HepG2 (cell line): ENCODE data around the gene RUNDC1. TPM values are rescaled to one million over a fixed set of nuclear protein-coding genes. Genes with fewer than 3 reads are reported as not detected.

Experiments
- AKAP8 ChIP-seq: sonication (generic); formaldehyde crosslinking; IDR thresholded peaks from 2 replicates; pipeline ENCODE4 v1.5.1; 2020; ENCODE audit warnings: mild to moderate bottlenecking, missing genetic modification reagents
- DPF2 ChIP-seq: sonication (generic); formaldehyde crosslinking; IDR thresholded peaks from 2 replicates; pipeline ENCODE4 v1.4.0; 2020; ENCODE audit warnings: mild to moderate bottlenecking, low read depth, missing genetic modification reagents, borderline replicate concordance
- HCFC1 ChIP-seq: fragments of 150-350 bp; IDR thresholded peaks from 2 replicates; pipeline ENCODE4 v1.6.1; 2014; ENCODE audit warnings: low read depth, low read length
- LCORL ChIP-seq, 2 experiments: fragments of 450-650 bp in 1 of 2; sonication (generic) in 1 of 2; formaldehyde crosslinking in 1 of 2; IDR thresholded peaks; 2 replicates each; pipeline versions ENCODE4 v1.5.0 to v1.6.1; 2017 to 2020; ENCODE audit warnings: antibody characterized with exemption in 1 of 2, missing genetic modification reagents in 1 of 2
- SIX4 ChIP-seq: sonication (generic); formaldehyde crosslinking; IDR thresholded peaks from 2 replicates; pipeline ENCODE4 v1.4.0; 2020; ENCODE audit warnings: missing genetic modification reagents
- SSRP1 ChIP-seq: IDR thresholded peaks from 2 replicates; pipeline ENCODE4 v1.6.1; 2016; ENCODE audit warnings: control low read depth
- ZFP36L1 ChIP-seq: sonication (generic); formaldehyde crosslinking; IDR thresholded peaks from 2 replicates; pipeline ENCODE4 v1.8.0; 2022; ENCODE audit warnings: mild to moderate bottlenecking, missing genetic modification reagents, moderate library complexity
- ZNF335 ChIP-seq: sonication (generic); formaldehyde crosslinking; IDR thresholded peaks from 2 replicates; pipeline ENCODE4 v1.4.0; 2020; ENCODE audit warnings: missing genetic modification reagents
- ZNF572 ChIP-seq: sonication (generic); formaldehyde crosslinking; IDR thresholded peaks from 2 replicates; pipeline ENCODE4 v1.5.1; 2020; ENCODE audit warnings: mild to moderate bottlenecking, missing genetic modification reagents
- ZNF629 ChIP-seq: sonication (generic); formaldehyde crosslinking; conservative IDR thresholded peaks from 2 replicates; pipeline ENCODE4 v1.5.0; 2020; ENCODE audit warnings: missing genetic modification reagents
- ZNF670 ChIP-seq: sonication (generic); formaldehyde crosslinking; IDR thresholded peaks from 2 replicates; pipeline ENCODE4 v1.8.0; 2022; ENCODE audit warnings: mild to moderate bottlenecking, missing genetic modification reagents, borderline replicate concordance
- polyA plus RNA-seq, 8 experiments: library from polyadenylated mRNA; depleted of rRNA in 3 of 8; stranded (reverse) in 7 of 8; unstranded in 1 of 8; fragments of >200 nt; fragmentation: Illumina TruSeq in 4 of 8; extraction: Trizol in 4 of 8; gene quantifications; 2 replicates each; pipeline versions ENCODE4 v1.2.1 to v1.2.3, GENCODE V29; 2011 to 2016; ENCODE audit warnings: low read depth in 4 of 8, missing spikeins in 1 of 8, mixed read lengths in 1 of 8; ENCODE audit not compliant: insufficient read depth in 1 of 8
- total RNA-seq, 5 experiments: library from RNA; depleted of rRNA; stranded (reverse); fragments of >200 nt; fragmentation: Illumina TruSeq; extraction: Trizol; gene quantifications; 2 replicates each; pipeline ENCODE4 v1.2.3, GENCODE V29; 2016; ENCODE audit warnings: low read depth in 1 of 5
- TF ChIP-seq, protein P1 (sequence below): sonication (generic); formaldehyde crosslinking; IDR thresholded peaks from 2 replicates; pipeline ENCODE4 v1.4.0; 2020; ENCODE audit warnings: missing genetic modification reagents
- TF ChIP-seq, protein P2 (sequence below): sonication (generic); formaldehyde crosslinking; IDR thresholded peaks from 2 replicates; pipeline ENCODE4 v1.4.0; 2020; ENCODE audit warnings: missing genetic modification reagents, borderline replicate concordance
- TF ChIP-seq, protein P3 (sequence below): sonication (generic); formaldehyde crosslinking; IDR thresholded peaks from 2 replicates; pipeline ENCODE4 v1.4.0; 2020; ENCODE audit warnings: missing genetic modification reagents
- TF ChIP-seq, protein P4 (sequence below): sonication (generic); formaldehyde crosslinking; IDR thresholded peaks from 2 replicates; pipeline ENCODE4 v1.4.0; 2020; ENCODE audit warnings: missing genetic modification reagents, mild to moderate bottlenecking, borderline replicate concordance
- TF ChIP-seq, protein P5 (sequence below): sonication (generic); formaldehyde crosslinking; IDR thresholded peaks from 2 replicates; pipeline ENCODE4 v1.5.0; 2020; ENCODE audit warnings: missing genetic modification reagents, mild to moderate bottlenecking, borderline replicate concordance

Gene RUNDC1
- total and polyA plus RNA-seq, 2 of the 13 experiments (the other 11 are each of a cell fraction or from before 2014, with no cell fraction given), result 10.3 to 11.4 TPM

DNA sequence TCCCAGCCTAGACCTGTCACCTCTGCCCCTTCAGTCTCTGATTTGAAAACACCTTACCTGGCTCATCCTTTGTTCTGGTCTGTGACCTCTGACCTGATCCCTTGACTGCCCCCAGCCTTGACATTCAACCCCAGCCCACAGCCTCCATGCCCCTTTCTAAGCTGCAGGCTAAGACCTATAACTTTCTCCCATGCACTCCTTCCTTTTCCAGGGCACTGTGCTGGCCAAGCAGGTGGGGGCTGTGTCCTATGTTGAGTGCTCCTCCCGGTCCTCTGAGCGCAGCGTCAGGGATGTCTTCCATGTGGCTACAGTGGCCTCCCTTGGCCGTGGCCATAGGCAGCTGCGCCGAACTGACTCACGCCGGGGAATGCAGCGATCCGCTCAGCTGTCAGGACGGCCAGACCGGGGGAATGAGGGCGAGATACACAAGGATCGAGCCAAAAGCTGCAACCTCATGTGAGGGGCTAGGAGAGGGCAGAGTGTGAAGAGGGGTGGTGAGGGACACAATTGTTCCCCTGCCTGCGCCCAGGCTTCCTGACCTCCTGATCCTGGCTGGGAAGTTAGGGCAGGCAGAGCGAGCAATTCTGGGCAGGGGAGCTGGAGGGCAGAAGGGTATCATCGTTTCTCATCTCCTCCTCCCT is 48.0 kb downstream of the RUNDC1 start (continued):
- TF ChIP-seq, protein P1, sequence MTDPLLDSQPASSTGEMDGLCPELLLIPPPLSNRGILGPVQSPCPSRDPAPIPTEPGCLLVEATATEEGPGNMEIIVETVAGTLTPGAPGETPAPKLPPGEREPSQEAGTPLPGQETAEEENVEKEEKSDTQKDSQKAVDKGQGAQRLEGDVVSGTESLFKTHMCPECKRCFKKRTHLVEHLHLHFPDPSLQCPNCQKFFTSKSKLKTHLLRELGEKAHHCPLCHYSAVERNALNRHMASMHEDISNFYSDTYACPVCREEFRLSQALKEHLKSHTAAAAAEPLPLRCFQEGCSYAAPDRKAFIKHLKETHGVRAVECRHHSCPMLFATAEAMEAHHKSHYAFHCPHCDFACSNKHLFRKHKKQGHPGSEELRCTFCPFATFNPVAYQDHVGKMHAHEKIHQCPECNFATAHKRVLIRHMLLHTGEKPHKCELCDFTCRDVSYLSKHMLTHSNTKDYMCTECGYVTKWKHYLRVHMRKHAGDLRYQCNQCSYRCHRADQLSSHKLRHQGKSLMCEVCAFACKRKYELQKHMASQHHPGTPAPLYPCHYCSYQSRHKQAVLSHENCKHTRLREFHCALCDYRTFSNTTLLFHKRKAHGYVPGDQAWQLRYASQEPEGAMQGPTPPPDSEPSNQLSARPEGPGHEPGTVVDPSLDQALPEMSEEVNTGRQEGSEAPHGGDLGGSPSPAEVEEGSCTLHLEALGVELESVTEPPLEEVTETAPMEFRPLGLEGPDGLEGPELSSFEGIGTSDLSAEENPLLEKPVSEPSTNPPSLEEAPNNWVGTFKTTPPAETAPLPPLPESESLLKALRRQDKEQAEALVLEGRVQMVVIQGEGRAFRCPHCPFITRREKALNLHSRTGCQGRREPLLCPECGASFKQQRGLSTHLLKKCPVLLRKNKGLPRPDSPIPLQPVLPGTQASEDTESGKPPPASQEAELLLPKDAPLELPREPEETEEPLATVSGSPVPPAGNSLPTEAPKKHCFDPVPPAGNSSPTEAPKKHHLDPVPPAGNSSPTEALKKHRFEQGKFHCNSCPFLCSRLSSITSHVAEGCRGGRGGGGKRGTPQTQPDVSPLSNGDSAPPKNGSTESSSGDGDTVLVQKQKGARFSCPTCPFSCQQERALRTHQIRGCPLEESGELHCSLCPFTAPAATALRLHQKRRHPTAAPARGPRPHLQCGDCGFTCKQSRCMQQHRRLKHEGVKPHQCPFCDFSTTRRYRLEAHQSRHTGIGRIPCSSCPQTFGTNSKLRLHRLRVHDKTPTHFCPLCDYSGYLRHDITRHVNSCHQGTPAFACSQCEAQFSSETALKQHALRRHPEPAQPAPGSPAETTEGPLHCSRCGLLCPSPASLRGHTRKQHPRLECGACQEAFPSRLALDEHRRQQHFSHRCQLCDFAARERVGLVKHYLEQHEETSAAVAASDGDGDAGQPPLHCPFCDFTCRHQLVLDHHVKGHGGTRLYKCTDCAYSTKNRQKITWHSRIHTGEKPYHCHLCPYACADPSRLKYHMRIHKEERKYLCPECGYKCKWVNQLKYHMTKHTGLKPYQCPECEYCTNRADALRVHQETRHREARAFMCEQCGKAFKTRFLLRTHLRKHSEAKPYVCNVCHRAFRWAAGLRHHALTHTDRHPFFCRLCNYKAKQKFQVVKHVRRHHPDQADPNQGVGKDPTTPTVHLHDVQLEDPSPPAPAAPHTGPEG (CRISPR knock-in tag), result no peak
- TF ChIP-seq SIX4 (CRISPR knock-in tag), result no peak
- TF ChIP-seq, protein P2, sequence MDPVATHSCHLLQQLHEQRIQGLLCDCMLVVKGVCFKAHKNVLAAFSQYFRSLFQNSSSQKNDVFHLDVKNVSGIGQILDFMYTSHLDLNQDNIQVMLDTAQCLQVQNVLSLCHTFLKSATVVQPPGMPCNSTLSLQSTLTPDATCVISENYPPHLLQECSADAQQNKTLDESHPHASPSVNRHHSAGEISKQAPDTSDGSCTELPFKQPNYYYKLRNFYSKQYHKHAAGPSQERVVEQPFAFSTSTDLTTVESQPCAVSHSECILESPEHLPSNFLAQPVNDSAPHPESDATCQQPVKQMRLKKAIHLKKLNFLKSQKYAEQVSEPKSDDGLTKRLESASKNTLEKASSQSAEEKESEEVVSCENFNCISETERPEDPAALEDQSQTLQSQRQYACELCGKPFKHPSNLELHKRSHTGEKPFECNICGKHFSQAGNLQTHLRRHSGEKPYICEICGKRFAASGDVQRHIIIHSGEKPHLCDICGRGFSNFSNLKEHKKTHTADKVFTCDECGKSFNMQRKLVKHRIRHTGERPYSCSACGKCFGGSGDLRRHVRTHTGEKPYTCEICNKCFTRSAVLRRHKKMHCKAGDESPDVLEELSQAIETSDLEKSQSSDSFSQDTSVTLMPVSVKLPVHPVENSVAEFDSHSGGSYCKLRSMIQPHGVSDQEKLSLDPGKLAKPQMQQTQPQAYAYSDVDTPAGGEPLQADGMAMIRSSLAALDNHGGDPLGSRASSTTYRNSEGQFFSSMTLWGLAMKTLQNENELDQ, result no peak
- no peak for TF ChIP-seq AKAP8 (CRISPR knock-in tag)
- TF ChIP-seq ZNF572, result peak; percentile 82; the same call in 1 of the 2 replicates
- TF ChIP-seq ZFP36L1 (CRISPR knock-in tag), result no peak
- no peak for TF ChIP-seq HCFC1
- no peak for TF ChIP-seq DPF2 (CRISPR knock-in tag)
- TF ChIP-seq ZNF629 (CRISPR knock-in tag), result no peak
- TF ChIP-seq, protein P3, sequence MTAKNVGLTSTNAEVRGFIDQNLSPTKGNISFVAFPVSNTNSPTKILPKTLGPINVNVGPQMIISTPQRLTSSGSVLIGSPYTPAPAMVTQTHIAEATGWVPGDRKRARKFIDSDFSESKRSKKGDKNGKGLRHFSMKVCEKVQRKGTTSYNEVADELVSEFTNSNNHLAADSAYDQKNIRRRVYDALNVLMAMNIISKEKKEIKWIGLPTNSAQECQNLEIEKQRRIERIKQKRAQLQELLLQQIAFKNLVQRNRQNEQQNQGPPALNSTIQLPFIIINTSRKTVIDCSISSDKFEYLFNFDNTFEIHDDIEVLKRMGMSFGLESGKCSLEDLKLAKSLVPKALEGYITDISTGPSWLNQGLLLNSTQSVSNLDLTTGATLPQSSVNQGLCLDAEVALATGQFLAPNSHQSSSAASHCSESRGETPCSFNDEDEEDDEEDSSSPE (CRISPR knock-in tag), result no peak
- TF ChIP-seq, protein P4, sequence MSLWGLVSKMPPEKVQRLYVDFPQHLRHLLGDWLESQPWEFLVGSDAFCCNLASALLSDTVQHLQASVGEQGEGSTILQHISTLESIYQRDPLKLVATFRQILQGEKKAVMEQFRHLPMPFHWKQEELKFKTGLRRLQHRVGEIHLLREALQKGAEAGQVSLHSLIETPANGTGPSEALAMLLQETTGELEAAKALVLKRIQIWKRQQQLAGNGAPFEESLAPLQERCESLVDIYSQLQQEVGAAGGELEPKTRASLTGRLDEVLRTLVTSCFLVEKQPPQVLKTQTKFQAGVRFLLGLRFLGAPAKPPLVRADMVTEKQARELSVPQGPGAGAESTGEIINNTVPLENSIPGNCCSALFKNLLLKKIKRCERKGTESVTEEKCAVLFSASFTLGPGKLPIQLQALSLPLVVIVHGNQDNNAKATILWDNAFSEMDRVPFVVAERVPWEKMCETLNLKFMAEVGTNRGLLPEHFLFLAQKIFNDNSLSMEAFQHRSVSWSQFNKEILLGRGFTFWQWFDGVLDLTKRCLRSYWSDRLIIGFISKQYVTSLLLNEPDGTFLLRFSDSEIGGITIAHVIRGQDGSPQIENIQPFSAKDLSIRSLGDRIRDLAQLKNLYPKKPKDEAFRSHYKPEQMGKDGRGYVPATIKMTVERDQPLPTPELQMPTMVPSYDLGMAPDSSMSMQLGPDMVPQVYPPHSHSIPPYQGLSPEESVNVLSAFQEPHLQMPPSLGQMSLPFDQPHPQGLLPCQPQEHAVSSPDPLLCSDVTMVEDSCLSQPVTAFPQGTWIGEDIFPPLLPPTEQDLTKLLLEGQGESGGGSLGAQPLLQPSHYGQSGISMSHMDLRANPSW (CRISPR knock-in tag), result no peak
- no peak for TF ChIP-seq LCORL (IDR thresholded peaks at IDR 0.05)
- TF ChIP-seq LCORL (CRISPR knock-in tag; IDR thresholded peaks at IDR 0.05), result no peak
- TF ChIP-seq SSRP1, result 0 out of 2 replicates have a peak, but pooled peaks have one; percentile 75
- TF ChIP-seq, protein P5, sequence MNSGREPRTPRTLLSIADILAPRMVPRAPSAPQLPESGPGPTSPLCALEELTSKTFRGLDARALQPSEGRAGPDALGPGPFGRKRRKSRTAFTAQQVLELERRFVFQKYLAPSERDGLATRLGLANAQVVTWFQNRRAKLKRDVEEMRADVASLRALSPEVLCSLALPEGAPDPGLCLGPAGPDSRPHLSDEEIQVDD (CRISPR knock-in tag), result 0 out of 2 replicates have a peak, but pooled peaks have one; percentile 64
- no peak for TF ChIP-seq ZNF670 (CRISPR knock-in tag)
- no peak for TF ChIP-seq ZNF335 (CRISPR knock-in tag)
